Measurements from ENCODE around the gene COL2A1. TPM values are rescaled to one million over a fixed set of nuclear protein-coding genes. Genes with fewer than 3 reads are reported as not detected.
A peak's percentile ranks its signal among the peaks of the same experiment; 100 is the strongest.

Gene COL2A1
- total RNA-seq, 1 experiment from 2014 or later = 10.8 TPM

DNA sequence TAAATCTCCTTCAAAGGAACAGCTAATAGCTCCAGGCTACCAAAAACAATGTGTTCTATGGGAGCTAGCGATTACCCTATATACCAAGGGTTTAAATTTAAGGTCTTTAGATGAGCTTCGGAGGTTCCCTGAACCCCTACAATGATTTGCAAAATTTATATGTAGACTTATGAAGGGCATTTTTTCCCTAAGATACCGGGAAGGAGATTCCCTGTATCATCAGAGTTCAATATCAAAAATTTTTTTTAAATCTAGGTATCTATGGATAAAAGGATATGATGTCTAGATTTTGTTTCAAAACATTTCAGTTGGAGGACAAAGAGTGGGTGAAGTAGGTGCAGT is 17.9 kb upstream of the COL2A1 start:
- Histone ChIP-seq H3K9me3 (ENCODE audit: control insufficient read depth, low read depth, low read length) (no peaks in the 10 kb centered on the region), H3K79me2 (ENCODE audit: insufficient read depth, low read length) (no peaks in the 10 kb centered on the region), H3T11ph (ENCODE audit: low read length) (no peak overlapping the region), H4K5ac (ENCODE audit: insufficient read length, low read depth, low read length) (no peak overlapping the region), H2BK5ac (ENCODE audit: insufficient read length, low read length) (no peak overlapping the region), H3K27me3 (ENCODE audit: insufficient read depth, low read length) (peaks cover 88% of the 10 kb centered on the region), H3K23ac (ENCODE audit: insufficient read length, low read depth, low read length) (no peak overlapping the region), H4K20me1 (ENCODE audit: control insufficient read depth, insufficient read depth, insufficient read length) (no peaks in the 10 kb centered on the region), H4K91ac (ENCODE audit: insufficient read length, low read depth, low read length) (no peak overlapping the region), H3K56ac (ENCODE audit: insufficient read length, low read depth, low read length) (no peak overlapping the region), H3K9ac (ENCODE audit: extremely low read depth, insufficient read length, low read length) (no peak overlapping the region), H3K18ac (ENCODE audit: insufficient read length, low read depth, low read length) (no peak overlapping the region), H2AK5ac (ENCODE audit: insufficient read length, low read length) (no peak overlapping the region), H3K79me1 (ENCODE audit: insufficient read depth, low read depth, low read length, poor library complexity, severe bottlenecking) (no peaks in the 10 kb centered on the region), H3K4me1 (ENCODE audit: insufficient read depth, low read length) (no peaks in the 10 kb centered on the region), H3K23me2 (ENCODE audit: insufficient read length, low read depth, low read length, poor library complexity, severe bottlenecking) (no peaks in the 10 kb centered on the region), H2BK20ac (ENCODE audit: low read depth, low read length, poor library complexity, severe bottlenecking) (no peak overlapping the region), H2AFZ (ENCODE audit: low read length) (no peak overlapping the region), H3K14ac (ENCODE audit: insufficient read depth, low read length) (no peak overlapping the region), H3K27ac (ENCODE audit: insufficient read length, low read depth, low read length) (no peak overlapping the region), H3K4me2 (ENCODE audit: insufficient read depth, insufficient read length, low read length) (no peak overlapping the region), H3K4ac (ENCODE audit: low read depth, low read length) (no peak overlapping the region), H2BK12ac (ENCODE audit: insufficient read length, low read depth, low read length) (no peak overlapping the region), H4K8ac (replicated peaks; ENCODE audit: insufficient read length, low read depth, low read length) (no peak overlapping the region), H2BK120ac (ENCODE audit: low read depth, low read length, poor library complexity, severe bottlenecking) (no peak overlapping the region), H2BK15ac (ENCODE audit: low read depth, low read length) (no peak overlapping the region)
- peaks cover 100% of the 10 kb centered on the region for H3K27me3 Mint-ChIP-seq (ENCODE audit: low read depth)
- TF ChIP-seq, protein P1, sequence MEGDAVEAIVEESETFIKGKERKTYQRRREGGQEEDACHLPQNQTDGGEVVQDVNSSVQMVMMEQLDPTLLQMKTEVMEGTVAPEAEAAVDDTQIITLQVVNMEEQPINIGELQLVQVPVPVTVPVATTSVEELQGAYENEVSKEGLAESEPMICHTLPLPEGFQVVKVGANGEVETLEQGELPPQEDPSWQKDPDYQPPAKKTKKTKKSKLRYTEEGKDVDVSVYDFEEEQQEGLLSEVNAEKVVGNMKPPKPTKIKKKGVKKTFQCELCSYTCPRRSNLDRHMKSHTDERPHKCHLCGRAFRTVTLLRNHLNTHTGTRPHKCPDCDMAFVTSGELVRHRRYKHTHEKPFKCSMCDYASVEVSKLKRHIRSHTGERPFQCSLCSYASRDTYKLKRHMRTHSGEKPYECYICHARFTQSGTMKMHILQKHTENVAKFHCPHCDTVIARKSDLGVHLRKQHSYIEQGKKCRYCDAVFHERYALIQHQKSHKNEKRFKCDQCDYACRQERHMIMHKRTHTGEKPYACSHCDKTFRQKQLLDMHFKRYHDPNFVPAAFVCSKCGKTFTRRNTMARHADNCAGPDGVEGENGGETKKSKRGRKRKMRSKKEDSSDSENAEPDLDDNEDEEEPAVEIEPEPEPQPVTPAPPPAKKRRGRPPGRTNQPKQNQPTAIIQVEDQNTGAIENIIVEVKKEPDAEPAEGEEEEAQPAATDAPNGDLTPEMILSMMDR (conservative IDR thresholded peaks at IDR 0.05) = no peak
- WGBS (ENCODE audit: extremely low coverage, insufficient read length, low lambda C conversion rate) = no CpG with 5 or more reads among the region's 3 CpGs
- H3K36me3 Mint-ChIP-seq (ENCODE audit: insufficient read depth in 1 of 3, low read depth in 3 of 3) = no peaks in the 10 kb centered on the region; a peak in 1 of 7 replicates
- no peak for DNase-seq
- H3K27ac Mint-ChIP-seq = 0 out of 7 replicates have a peak overlapping the region, but pooled peaks of 1 of the 3 experiments have one; percentile 68
- H3K4me3 Mint-ChIP-seq = peak overlapping the region in 1 of 2 experiments; percentile 32; a peak in 1 of 5 replicates
- peaks cover 20 to 36% of the 10 kb centered on the region in 2 experiments for H3K4me1 Mint-ChIP-seq
- peaks cover 0 to 7% of the 10 kb centered on the region in 2 experiments; a peak in 2 of 5 replicates for H3K9me3 Mint-ChIP-seq

All from H9 (cell line).